Small intestine (tissue), 7 donors: Measurements from ENCODE around the gene AIFM1. TPM values are rescaled to one million over a fixed set of nuclear protein-coding genes. Genes with fewer than 3 reads are reported as not detected.

Experiments used
- DNase-seq, 2 donors: peaks; one replicate each; pipeline versions ENCODE4 v3.0.0 to v3.0.0-alpha.2; 2013
- FAIRE-seq: peaks from 2 replicates; lab custom pipeline; 2012; peaks lifted over from hg19 to GRCh38; lab: Jason Lieb, UNC
- H3K27ac ChIP-seq, 3 donors: one replicate each; pipeline ENCODE4 v1.5.1; 2013; ENCODE audit warnings: low read length in 2 of 3, mild to moderate bottlenecking in 2 of 3, control low read depth in 1 of 3, inconsistent platforms in 1 of 3, low read depth in 1 of 3, moderate library complexity in 1 of 3
- H3K27me3 ChIP-seq, 3 donors: one replicate each; pipeline ENCODE4 v1.6.1; 2013; ENCODE audit warnings: low read length in 3 of 3, inconsistent platforms in 1 of 3; ENCODE audit not compliant: control insufficient read depth in 3 of 3, insufficient read depth in 3 of 3
- H3K36me3 ChIP-seq, 3 donors: one replicate each; pipeline ENCODE4 v1.6.1; 2013; ENCODE audit warnings: low read length in 3 of 3, inconsistent platforms in 1 of 3, low read depth in 1 of 3, mild to moderate bottlenecking in 1 of 3, moderate library complexity in 1 of 3; ENCODE audit not compliant: control insufficient read depth in 3 of 3, insufficient read depth in 2 of 3
- H3K4me1 ChIP-seq, 3 donors: one replicate each; pipeline ENCODE4 v1.6.1; 2013; ENCODE audit warnings: low read length in 2 of 3, inconsistent platforms in 1 of 3, low read depth in 1 of 3, mild to moderate bottlenecking in 1 of 3, moderate library complexity in 1 of 3; ENCODE audit not compliant: control insufficient read depth in 3 of 3, insufficient read depth in 2 of 3
- H3K4me3 ChIP-seq, 3 donors: one replicate each; pipeline ENCODE4 v1.5.1; 2013; ENCODE audit warnings: low read length in 3 of 3, control low read depth in 1 of 3, inconsistent platforms in 1 of 3, low read depth in 1 of 3, mild to moderate bottlenecking in 1 of 3, moderate library complexity in 1 of 3
- H3K9me3 ChIP-seq, 2 donors: one replicate each; pipeline ENCODE4 v1.6.1; 2013; ENCODE audit warnings: low read depth in 1 of 2, low read length in 1 of 2; ENCODE audit not compliant: control insufficient read depth in 2 of 2, insufficient read depth in 1 of 2
- WGBS, 3 donors: extraction: QIAGEN DNeasy Blood & Tissue Kit; methylation state at CpG; one replicate each; pipeline ENCODE4 v1.1.7; 2013; 5-methylcytosine and 5-hydroxymethylcytosine counted together
- polyA plus RNA-seq, 4 donors: library from polyadenylated mRNA; stranded (reverse) in 3 of 4; unstranded in 1 of 4; fragments of 200-250 nt in 3 of 4; fragments of 120-200 nt in 1 of 4; gene quantifications; one replicate each; pipeline versions ENCODE4 v1.2.1 to v1.2.3, GENCODE V29; 2013
- donor health status: healthy with polysubstance abuse.
- donor health status: control.
- donor health status: control.
- donor health status: Bipolar disorder and iron deficiency.
- donor health status: healthy.

The AIFM1 gene
- polyA plus RNA-seq, 4 donors: 47.2 to 92.6 (median 55.6) TPM

DNA sequence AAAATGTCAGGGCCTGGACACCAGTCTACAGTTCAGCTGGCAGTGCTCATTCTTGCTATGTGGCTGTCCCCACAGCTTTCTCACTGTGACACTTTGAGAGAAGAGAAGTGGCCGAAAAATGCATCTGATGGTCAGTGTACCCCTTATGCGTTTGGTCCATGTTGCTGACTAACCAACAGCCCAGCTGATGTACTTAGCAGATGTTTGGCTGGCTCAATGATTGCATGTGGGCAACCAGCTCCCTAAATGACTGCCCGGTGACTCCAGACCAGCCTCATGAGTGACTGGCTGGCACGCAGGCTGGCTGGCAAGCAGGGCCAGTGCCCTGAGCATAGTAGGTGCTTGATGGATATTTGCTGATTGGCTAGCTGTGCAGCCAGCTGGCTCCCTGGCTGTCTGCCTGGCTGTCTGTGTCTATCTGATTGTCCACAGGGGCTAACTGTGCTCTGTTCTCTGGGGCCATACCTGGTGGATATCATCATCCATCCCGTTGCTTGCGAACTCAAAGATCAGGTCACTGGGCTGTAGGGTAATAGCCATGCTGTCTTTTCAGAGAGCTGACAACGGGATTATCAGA, 84.8 kb downstream of the AIFM1 start:
- peak overlapping the region in 1 of 3 donors; percentile 16 for H3K27ac ChIP-seq
- peaks cover 0 to 56% (median 2%) of the 10 kb centered on the region in 3 donors for H3K36me3 ChIP-seq
- WGBS, 3 donors: 76 to 86% (median 83%) methylated on average over 7 of the region's 7 CpGs
- FAIRE-seq (no peak), DNase-seq (no peak)
- H3K9me3 ChIP-seq: no peaks in the 10 kb centered on the region
- no peak overlapping the region for H3K4me3 ChIP-seq
- peaks cover 0 to 18% (median 3%) of the 10 kb centered on the region in 3 donors for H3K4me1 ChIP-seq
- no peaks in the 10 kb centered on the region for H3K27me3 ChIP-seq

DNA sequence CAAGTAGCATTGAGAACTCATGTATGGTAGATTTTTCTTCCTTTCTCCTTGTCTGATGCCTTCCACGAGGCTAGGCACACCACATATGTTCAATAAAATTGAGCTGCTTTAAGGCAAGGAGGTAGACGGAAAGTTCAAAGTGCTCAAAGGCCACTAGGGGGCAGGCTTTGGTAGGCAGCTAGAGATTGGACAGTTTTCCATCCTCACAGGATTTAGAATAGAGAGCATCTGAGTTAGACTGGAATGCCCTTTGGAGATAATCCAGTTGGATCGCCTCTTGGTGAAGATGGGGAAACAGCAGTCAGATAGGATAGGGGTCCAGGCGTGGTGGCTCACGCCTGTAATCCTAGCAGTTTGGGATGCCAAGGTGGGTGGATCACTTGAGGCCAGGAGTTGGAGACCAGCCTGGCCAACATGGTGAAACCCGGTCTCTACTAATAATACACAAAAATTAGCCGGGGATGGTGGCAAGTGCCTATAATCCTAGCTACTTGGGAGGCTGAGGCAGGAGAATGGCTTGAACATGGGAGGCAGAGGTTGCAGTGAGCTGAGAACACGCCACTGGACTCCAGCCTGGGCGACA, 85.7 kb downstream of the AIFM1 start:
- Histone ChIP-seq H3K4me3 (no peak overlapping the region), H3K27me3 (no peaks in the 10 kb centered on the region), H3K27ac (no peak overlapping the region), H3K4me1 (peaks cover 0 to 14% (median 3%) of the 10 kb centered on the region in 3 donors), H3K36me3 (peaks cover 0 to 52% (median 2%) of the 10 kb centered on the region in 3 donors), H3K9me3 (no peaks in the 10 kb centered on the region)
- 44 to 64% (median 44%) methylated on average over 6 to 9 of the region's 9 CpGs for WGBS, 3 donors
- DNase-seq (peak; percentile 72 to 75), FAIRE-seq (no peak)

Other genes with a start within 250 kb of the AIFM1 start
- gene BCORL1, start 183.2 kb downstream of the AIFM1 start, polyA plus RNA-seq: 10 to 100 TPM in 1 of 4 donors, 1 to 10 TPM in 3; 1.8 to 22.5 (median 3.2) TPM
- 10 to 100 TPM; 10.4 to 45.4 (median 13.7) TPM for gene ELF4, start 55.3 kb downstream of the AIFM1 start, polyA plus RNA-seq
- gene RAB33A, start 6.1 kb upstream of the AIFM1 start, polyA plus RNA-seq: 1 to 10 TPM in 2 of 4 donors, under 1 TPM in 2; 0.50 to 1.1 (median 0.94) TPM
- 1 to 10 TPM in 2 of 4 donors, under 1 TPM in 2; 0.45 to 4.0 (median 0.81) TPM for gene ZNF280C, start 103.1 kb upstream of the AIFM1 start, polyA plus RNA-seq
- 10 to 100 TPM in 1 of 4 donors, 1 to 10 TPM in 3; 7.3 to 19.1 (median 8.2) TPM for gene SLC25A14, start 174.1 kb upstream of the AIFM1 start, polyA plus RNA-seq
- gene GPR119, start 219.8 kb upstream of the AIFM1 start, polyA plus RNA-seq: 1 to 10 TPM in 1 of 4 donors, under 1 TPM in 1, not detected in 2; 0.07 to 1.4 TPM
- gene RBMX2, start 236.1 kb upstream of the AIFM1 start, polyA plus RNA-seq: 10 to 100 TPM; 16.5 to 38.6 (median 26.2) TPM